ENCODE results near the gene CCDC197.

The CCDC197 gene

DNA sequence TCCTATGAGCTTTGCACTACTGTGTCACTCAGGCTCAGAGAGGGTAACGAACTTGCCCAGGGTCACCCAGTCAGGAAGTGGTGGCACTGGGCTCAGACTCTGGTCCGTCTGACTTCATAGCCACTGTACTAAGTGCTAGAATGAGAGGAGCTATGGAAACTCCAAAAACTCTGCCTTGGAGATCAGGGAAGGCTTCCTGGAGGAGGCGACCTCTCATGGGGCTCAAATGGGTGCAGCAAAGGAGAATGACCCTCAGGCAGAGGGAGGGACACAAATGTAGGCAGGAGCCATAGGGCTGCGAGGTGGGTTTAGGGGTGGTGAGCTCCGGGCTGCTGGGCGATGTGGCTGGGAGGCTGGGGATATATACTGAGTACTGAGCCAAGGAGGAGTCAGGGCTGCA lies 3.2 kb downstream of the CCDC197 start:
- TF ChIP-seq ZNF610 (tag by site-specific recombination; IDR thresholded peaks at IDR 0.05; ENCODE audit: borderline replicate concordance): no peak
- TF ChIP-seq SALL2 (tag by site-specific recombination; IDR thresholded peaks at IDR 0.05; ENCODE audit: borderline replicate concordance): no peak
- no peak for TF ChIP-seq ZNF664 (tag by site-specific recombination; IDR thresholded peaks at IDR 0.05)
- TF ChIP-seq, protein P1, sequence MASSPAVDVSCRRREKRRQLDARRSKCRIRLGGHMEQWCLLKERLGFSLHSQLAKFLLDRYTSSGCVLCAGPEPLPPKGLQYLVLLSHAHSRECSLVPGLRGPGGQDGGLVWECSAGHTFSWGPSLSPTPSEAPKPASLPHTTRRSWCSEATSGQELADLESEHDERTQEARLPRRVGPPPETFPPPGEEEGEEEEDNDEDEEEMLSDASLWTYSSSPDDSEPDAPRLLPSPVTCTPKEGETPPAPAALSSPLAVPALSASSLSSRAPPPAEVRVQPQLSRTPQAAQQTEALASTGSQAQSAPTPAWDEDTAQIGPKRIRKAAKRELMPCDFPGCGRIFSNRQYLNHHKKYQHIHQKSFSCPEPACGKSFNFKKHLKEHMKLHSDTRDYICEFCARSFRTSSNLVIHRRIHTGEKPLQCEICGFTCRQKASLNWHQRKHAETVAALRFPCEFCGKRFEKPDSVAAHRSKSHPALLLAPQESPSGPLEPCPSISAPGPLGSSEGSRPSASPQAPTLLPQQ (tag by site-specific recombination; IDR thresholded peaks at IDR 0.05): no peak
- TF ChIP-seq, protein P2, sequence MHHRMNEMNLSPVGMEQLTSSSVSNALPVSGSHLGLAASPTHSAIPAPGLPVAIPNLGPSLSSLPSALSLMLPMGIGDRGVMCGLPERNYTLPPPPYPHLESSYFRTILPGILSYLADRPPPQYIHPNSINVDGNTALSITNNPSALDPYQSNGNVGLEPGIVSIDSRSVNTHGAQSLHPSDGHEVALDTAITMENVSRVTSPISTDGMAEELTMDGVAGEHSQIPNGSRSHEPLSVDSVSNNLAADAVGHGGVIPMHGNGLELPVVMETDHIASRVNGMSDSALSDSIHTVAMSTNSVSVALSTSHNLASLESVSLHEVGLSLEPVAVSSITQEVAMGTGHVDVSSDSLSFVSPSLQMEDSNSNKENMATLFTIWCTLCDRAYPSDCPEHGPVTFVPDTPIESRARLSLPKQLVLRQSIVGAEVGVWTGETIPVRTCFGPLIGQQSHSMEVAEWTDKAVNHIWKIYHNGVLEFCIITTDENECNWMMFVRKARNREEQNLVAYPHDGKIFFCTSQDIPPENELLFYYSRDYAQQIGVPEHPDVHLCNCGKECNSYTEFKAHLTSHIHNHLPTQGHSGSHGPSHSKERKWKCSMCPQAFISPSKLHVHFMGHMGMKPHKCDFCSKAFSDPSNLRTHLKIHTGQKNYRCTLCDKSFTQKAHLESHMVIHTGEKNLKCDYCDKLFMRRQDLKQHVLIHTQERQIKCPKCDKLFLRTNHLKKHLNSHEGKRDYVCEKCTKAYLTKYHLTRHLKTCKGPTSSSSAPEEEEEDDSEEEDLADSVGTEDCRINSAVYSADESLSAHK (tag by site-specific recombination; IDR thresholded peaks at IDR 0.05): no peak
- no peak for TF ChIP-seq ZNF155 (tag by site-specific recombination; IDR thresholded peaks at IDR 0.05)
- no peak for TF ChIP-seq ZNF248 (tag by site-specific recombination; IDR thresholded peaks at IDR 0.05)
- no peak for TF ChIP-seq ZNF768 (tag by site-specific recombination; IDR thresholded peaks at IDR 0.05)
- no peak for TF ChIP-seq ZNF830 (tag by site-specific recombination; IDR thresholded peaks at IDR 0.05; ENCODE audit: low read depth)
- TF ChIP-seq ZFP37 (tag by site-specific recombination; IDR thresholded peaks at IDR 0.05): no peak
- TF ChIP-seq SETDB1 (IDR thresholded peaks at IDR 0.05; ENCODE audit: insufficient read length, low read length): no peak
- no peak for TF ChIP-seq ZNF341 (tag by site-specific recombination; IDR thresholded peaks at IDR 0.05; ENCODE audit: low read depth)
- no peak for TF ChIP-seq ZNF785 (tag by site-specific recombination; IDR thresholded peaks at IDR 0.05)
- TF ChIP-seq, protein P3, sequence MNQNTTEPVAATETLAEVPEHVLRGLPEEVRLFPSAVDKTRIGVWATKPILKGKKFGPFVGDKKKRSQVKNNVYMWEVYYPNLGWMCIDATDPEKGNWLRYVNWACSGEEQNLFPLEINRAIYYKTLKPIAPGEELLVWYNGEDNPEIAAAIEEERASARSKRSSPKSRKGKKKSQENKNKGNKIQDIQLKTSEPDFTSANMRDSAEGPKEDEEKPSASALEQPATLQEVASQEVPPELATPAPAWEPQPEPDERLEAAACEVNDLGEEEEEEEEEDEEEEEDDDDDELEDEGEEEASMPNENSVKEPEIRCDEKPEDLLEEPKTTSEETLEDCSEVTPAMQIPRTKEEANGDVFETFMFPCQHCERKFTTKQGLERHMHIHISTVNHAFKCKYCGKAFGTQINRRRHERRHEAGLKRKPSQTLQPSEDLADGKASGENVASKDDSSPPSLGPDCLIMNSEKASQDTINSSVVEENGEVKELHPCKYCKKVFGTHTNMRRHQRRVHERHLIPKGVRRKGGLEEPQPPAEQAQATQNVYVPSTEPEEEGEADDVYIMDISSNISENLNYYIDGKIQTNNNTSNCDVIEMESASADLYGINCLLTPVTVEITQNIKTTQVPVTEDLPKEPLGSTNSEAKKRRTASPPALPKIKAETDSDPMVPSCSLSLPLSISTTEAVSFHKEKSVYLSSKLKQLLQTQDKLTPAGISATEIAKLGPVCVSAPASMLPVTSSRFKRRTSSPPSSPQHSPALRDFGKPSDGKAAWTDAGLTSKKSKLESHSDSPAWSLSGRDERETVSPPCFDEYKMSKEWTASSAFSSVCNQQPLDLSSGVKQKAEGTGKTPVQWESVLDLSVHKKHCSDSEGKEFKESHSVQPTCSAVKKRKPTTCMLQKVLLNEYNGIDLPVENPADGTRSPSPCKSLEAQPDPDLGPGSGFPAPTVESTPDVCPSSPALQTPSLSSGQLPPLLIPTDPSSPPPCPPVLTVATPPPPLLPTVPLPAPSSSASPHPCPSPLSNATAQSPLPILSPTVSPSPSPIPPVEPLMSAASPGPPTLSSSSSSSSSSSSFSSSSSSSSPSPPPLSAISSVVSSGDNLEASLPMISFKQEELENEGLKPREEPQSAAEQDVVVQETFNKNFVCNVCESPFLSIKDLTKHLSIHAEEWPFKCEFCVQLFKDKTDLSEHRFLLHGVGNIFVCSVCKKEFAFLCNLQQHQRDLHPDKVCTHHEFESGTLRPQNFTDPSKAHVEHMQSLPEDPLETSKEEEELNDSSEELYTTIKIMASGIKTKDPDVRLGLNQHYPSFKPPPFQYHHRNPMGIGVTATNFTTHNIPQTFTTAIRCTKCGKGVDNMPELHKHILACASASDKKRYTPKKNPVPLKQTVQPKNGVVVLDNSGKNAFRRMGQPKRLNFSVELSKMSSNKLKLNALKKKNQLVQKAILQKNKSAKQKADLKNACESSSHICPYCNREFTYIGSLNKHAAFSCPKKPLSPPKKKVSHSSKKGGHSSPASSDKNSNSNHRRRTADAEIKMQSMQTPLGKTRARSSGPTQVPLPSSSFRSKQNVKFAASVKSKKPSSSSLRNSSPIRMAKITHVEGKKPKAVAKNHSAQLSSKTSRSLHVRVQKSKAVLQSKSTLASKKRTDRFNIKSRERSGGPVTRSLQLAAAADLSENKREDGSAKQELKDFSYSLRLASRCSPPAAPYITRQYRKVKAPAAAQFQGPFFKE (tag by site-specific recombination; IDR thresholded peaks at IDR 0.05; ENCODE audit: borderline replicate concordance): no peak
- no peak for TF ChIP-seq BCL11B (tag by site-specific recombination; IDR thresholded peaks at IDR 0.05; ENCODE audit: low read depth)
- TF ChIP-seq ZNF324 (tag by site-specific recombination; IDR thresholded peaks at IDR 0.05): no peak
- no peak for TF ChIP-seq ZNF677 (tag by site-specific recombination; IDR thresholded peaks at IDR 0.05)
- Histone ChIP-seq H3K4me1 (ENCODE audit: control insufficient read depth, insufficient read depth, low read length) (no peaks in the 10 kb centered on the region; the same call in 1 of the 2 replicates), H3K9me3 (ENCODE audit: control insufficient read depth, insufficient read depth, low read depth, low read length) (no peaks in the 10 kb centered on the region), H3K36me3 (ENCODE audit: control insufficient read depth in 2 of 2, insufficient read depth in 1 of 2, low read length in 2 of 2) (no peaks in the 10 kb centered on the region), H3K4me3 (ENCODE audit: low read depth, low read length) (no peak overlapping the region), H3K27ac (ENCODE audit: extremely low read depth, low read depth, low read length) (no peak overlapping the region)
- POLR2A ChIA-PET: interaction anchor here (1.1 kb wide), 1 partner anchor 60 kb away, joined by 3 read pairs; no protein-coding TSS in a partner anchor
- CTCF ChIA-PET: interaction anchor here (0.5 to 4.8 kb wide), 9 partner anchors 8 to 346 kb away, joined by 3 to 111 read pairs (median 11); no protein-coding TSS in a partner anchor
